Left lobe of liver (tissue), 2 donors: ENCODE results near the gene NBEA. TPM values are rescaled to one million over a fixed set of nuclear protein-coding genes. Genes with fewer than 3 reads are reported as not detected.
A peak's percentile ranks its signal among the peaks of the same experiment; 100 is the strongest.
"Not testable (repeated sequence)": the region's sequence is repeated elsewhere in the genome, so short reads cannot be mapped to it uniquely, and the experiment has no call there.

Experiments used
- ATAC-seq: fragments of 200-7000 bp; cut with Tn5 transposase; one replicate; pipeline ENCODE4 v1.9.1; 2020; ENCODE audit warnings: mild to moderate bottlenecking, moderate library complexity
- DNase-seq: peaks from one replicate; pipeline ENCODE4 v3.0.0-alpha.2; 2020; ENCODE audit warnings: low spot score
- total RNA-seq: library from RNA; stranded (reverse); gene quantifications from one replicate; pipeline ENCODE4 v1.2.1, GENCODE V29; 2021
- donor health status: DM: no; HTN: no; CAD: no; lungs with moderate emphysema.
- donor health status: DM: no; HTN: yes; CAD: no.

The NBEA gene
- total RNA-seq, 1 donor from 2014 or later: 0.40 TPM

- no peak for DNase-seq
Measured at GRCh38 chr13:35614666-35615065, 672.6 kb downstream of the NBEA start.

GRCh38 chr13:35617420-35617819 is 675.4 kb downstream of the NBEA start:
- ATAC-seq: no peak
- DNase-seq: no peak

More at GRCh38 chr13:35614666-35615065, 672.6 kb downstream of the NBEA start:
- no peak for ATAC-seq

GRCh38 chr13:35618565-35619083 is 676.6 kb downstream of the NBEA start:
- ATAC-seq: no peak
- DNase-seq: no peak

- ATAC-seq: no peak
- no peak for DNase-seq
Measured at GRCh38 chr13:35621989-35622388, 679.9 kb downstream of the NBEA start.

GRCh38 chr13:35629026-35629425 is 687.0 kb downstream of the NBEA start:
- no peak for DNase-seq
- ATAC-seq: no peak

- peak; percentile 90 for ATAC-seq
- no peak for DNase-seq
Measured at GRCh38 chr13:35630551-35631275, 688.6 kb downstream of the NBEA start.

GRCh38 chr13:35631666-35632065 is 689.6 kb downstream of the NBEA start:
- no peak for ATAC-seq
- DNase-seq: no peak

GRCh38 chr13:35643625-35644024 is 701.6 kb downstream of the NBEA start:
- no peak for DNase-seq

GRCh38 chr13:35646056-35646774 is 704.1 kb downstream of the NBEA start:
- ATAC-seq (no peak), DNase-seq (no peak)

More at GRCh38 chr13:35643625-35644024, 701.6 kb downstream of the NBEA start:
- no peak for ATAC-seq

GRCh38 chr13:35648201-35648600 is 706.1 kb downstream of the NBEA start:
- no peak for DNase-seq
- ATAC-seq: no peak

GRCh38 chr13:35649162-35649561 is 707.1 kb downstream of the NBEA start:
- DNase-seq: no peak
- ATAC-seq: no peak

- DNase-seq (no peak), ATAC-seq (no peak)
Measured at GRCh38 chr13:35659796-35660195, 717.7 kb downstream of the NBEA start.

- no peak for DNase-seq
- ATAC-seq: no peak
Measured at GRCh38 chr13:35664747-35665146, 722.7 kb downstream of the NBEA start.

GRCh38 chr13:35669321-35669720 is 727.3 kb downstream of the NBEA start:
- ATAC-seq: no peak
- DNase-seq: no peak

GRCh38 chr13:35672611-35673010 is 730.5 kb downstream of the NBEA start:
- DNase-seq (no peak), ATAC-seq (no peak)

- ATAC-seq (no peak), DNase-seq (no peak)
Measured at GRCh38 chr13:35675651-35676050, 733.6 kb downstream of the NBEA start.

- not testable (repeated sequence) for ATAC-seq, DNase-seq
Measured at GRCh38 chr13:35677863-35678262, 735.8 kb downstream of the NBEA start.

GRCh38 chr13:35681685-35682084 is 739.6 kb downstream of the NBEA start:
- DNase-seq (no peak), ATAC-seq (no peak)

- DNase-seq: no peak
- no peak for ATAC-seq
Measured at GRCh38 chr13:35684432-35684831, 742.4 kb downstream of the NBEA start.

GRCh38 chr13:35687336-35687735 is 745.3 kb downstream of the NBEA start:
- DNase-seq: no peak
- no peak for ATAC-seq

GRCh38 chr13:35690581-35691207 is 748.6 kb downstream of the NBEA start:
- DNase-seq: no peak
- ATAC-seq: no peak
